ENCODE measurements around the gene NHLRC4.

Gene NHLRC4

DNA sequence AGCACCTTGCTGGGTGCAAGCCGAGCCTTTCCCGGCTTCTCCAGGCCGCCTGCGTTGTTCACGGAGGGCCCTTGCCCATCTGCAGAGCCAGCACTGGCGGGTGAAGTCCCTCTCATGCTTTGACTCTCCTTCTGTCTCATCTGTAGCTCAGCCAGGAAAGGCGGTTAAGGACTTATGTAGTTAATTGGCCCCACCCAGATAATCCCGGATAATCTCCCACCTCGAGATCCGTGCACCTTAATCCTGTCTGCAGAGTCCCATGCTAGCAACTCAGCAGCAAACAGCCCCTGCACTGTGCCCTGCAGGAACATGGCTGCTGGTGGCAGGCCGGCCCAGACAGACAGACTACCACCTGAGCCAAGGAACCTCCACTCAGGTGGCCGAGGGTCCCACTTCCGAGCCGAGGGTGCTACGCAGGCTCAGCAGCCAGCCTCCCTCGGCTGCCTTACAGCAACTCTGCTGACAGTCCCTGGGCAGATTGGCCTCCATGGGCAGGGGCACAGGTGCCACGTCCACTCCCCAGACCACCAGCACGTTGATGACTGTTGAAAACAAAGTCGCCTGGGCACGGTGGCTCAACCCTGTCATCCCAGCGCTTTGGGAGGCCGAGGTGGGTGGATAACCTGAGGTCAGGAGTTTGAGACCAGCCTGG, 40.0 kb downstream of the NHLRC4 start:
- peaks cover 6% of the 10 kb centered on the region for H3K4me1 ChIP-seq (ENCODE audit: insufficient read depth, insufficient read length)
- H3K36me3 ChIP-seq (ENCODE audit: insufficient read depth, insufficient read length, low read length): no peaks in the 10 kb centered on the region
- no peak for DNase-seq (ENCODE audit: low read depth, low spot score)
- no peak overlapping the region for H3K4me3 ChIP-seq (ENCODE audit: insufficient read length, low read depth)
- peaks cover 3% of the 10 kb centered on the region for H3K27me3 ChIP-seq (ENCODE audit: insufficient read depth, insufficient read length)
- no peak for TF ChIP-seq SUZ12 (IDR thresholded peaks at IDR 0.05; ENCODE audit: extremely low read depth, insufficient read depth, insufficient read length)
- peaks cover 5% of the 10 kb centered on the region; the same call in 1 of the 2 replicates for H3K9me3 ChIP-seq (ENCODE audit: insufficient read depth, low read length)
- no peak overlapping the region for H3K9ac ChIP-seq (ENCODE audit: insufficient read length, low read depth)

DNA sequence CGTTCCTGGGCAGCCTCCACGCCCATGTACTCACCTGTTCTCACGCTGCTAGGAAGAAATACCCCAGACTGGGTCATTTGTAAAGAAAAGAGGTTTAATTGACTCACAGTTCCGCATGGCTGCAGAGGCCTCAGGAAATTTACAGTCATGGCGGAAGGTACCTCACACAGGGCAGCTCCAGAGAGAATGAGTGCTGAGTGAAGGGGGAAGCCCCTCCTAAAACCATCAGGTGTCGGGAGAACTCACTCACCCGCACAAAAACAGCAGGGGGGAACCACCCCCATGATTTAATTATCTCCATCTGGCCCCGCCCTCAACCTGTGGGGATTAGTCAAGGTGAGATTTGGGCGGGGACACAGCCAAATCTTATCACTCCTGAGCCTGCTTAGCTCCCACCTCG, 41.2 kb downstream of the NHLRC4 start:
- H3K9me3 ChIP-seq (ENCODE audit: insufficient read depth, low read length): peaks cover 5% of the 10 kb centered on the region; the same call in 1 of the 2 replicates

DNA sequence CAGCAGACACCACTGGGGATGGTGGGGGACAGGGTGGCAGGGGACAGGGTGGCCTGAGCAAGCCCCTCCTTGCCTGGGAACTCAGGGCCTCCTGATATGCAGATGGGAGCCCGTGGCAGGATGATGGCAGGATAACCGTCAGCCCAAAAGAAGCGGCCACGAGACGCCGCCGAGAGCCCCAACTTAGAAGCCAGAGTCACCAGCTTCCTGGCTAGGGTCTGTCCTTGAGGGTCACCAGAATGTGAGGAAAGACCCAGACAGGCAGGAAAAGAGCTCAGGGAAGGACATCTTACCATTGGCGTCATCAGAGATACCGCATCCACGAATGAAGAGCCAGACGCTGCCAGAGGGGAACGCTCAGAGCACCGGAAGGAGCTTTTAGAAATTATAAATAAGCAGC, 42.5 kb downstream of the NHLRC4 start:
- TF ChIP-seq YY1 (IDR thresholded peaks at IDR 0.05; ENCODE audit: insufficient read depth, insufficient read length) (no peak), ZNF274 (IDR thresholded peaks at IDR 0.05; ENCODE audit: low read depth, low read length) (no peak), SUZ12 (IDR thresholded peaks at IDR 0.05; ENCODE audit: extremely low read depth, insufficient read depth, insufficient read length) (no peak)
- no peak for DNase-seq (ENCODE audit: low read depth, low spot score)
- Histone ChIP-seq H3K9ac (ENCODE audit: insufficient read length, low read depth) (no peak overlapping the region), H3K4me1 (ENCODE audit: insufficient read depth, insufficient read length) (peaks cover 6% of the 10 kb centered on the region), H3K4me3 (ENCODE audit: insufficient read length, low read depth) (no peak overlapping the region), H3K36me3 (ENCODE audit: insufficient read depth, insufficient read length, low read length) (peaks cover 3% of the 10 kb centered on the region), H3K27me3 (ENCODE audit: insufficient read depth, insufficient read length) (peaks cover 3% of the 10 kb centered on the region), H3K9me3 (ENCODE audit: insufficient read depth, low read length) (peaks cover 11% of the 10 kb centered on the region; the same call in 1 of the 2 replicates)

More for the DNA sequence above, 41.2 kb downstream of the NHLRC4 start:
- no peak for TF ChIP-seq ZNF274 (IDR thresholded peaks at IDR 0.05; ENCODE audit: low read depth, low read length)
- no peak for TF ChIP-seq YY1 (IDR thresholded peaks at IDR 0.05; ENCODE audit: insufficient read depth, insufficient read length)
- TF ChIP-seq SUZ12 (IDR thresholded peaks at IDR 0.05; ENCODE audit: extremely low read depth, insufficient read depth, insufficient read length): no peak
- Histone ChIP-seq H3K27me3 (ENCODE audit: insufficient read depth, insufficient read length) (peaks cover 3% of the 10 kb centered on the region), H3K4me3 (ENCODE audit: insufficient read length, low read depth) (no peak overlapping the region), H3K36me3 (ENCODE audit: insufficient read depth, insufficient read length, low read length) (no peaks in the 10 kb centered on the region), H3K4me1 (ENCODE audit: insufficient read depth, insufficient read length) (peaks cover 6% of the 10 kb centered on the region), H3K9ac (ENCODE audit: insufficient read length, low read depth) (no peak overlapping the region)
- DNase-seq (ENCODE audit: low read depth, low spot score): no peak

DNA sequence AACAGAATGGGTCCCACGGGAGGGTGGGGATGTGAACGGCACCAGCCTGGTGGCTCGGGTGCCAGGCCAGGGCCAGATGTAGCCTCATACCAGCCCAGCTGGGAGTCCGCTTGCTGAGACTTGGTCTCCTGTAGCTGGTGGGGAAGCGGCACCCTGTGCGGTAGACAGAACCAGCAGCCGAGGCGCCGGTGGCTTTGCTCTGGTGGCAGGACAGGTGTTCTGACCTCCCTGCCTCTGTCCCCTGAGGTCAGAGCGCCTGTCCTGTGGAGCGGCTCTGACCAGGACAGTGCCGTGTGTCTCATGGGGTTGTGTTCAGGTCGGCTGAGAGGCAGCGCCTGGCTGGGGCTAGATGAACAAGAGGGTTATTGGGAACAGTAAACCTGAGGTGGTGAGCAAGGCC, 43.2 kb downstream of the NHLRC4 start:
- no peak for TF ChIP-seq YY1 (IDR thresholded peaks at IDR 0.05; ENCODE audit: insufficient read depth, insufficient read length)
- Histone ChIP-seq H3K9ac (ENCODE audit: insufficient read length, low read depth) (peak overlapping the region; percentile 36), H3K4me3 (ENCODE audit: insufficient read length, low read depth) (no peak overlapping the region), H3K27me3 (ENCODE audit: insufficient read depth, insufficient read length) (peaks cover 3% of the 10 kb centered on the region), H3K9me3 (ENCODE audit: insufficient read depth, low read length) (peaks cover 9% of the 10 kb centered on the region; the same call in 1 of the 2 replicates), H3K4me1 (ENCODE audit: insufficient read depth, insufficient read length) (peaks cover 6% of the 10 kb centered on the region), H3K36me3 (ENCODE audit: insufficient read depth, insufficient read length, low read length) (peaks cover 8% of the 10 kb centered on the region)
- no peak for DNase-seq (ENCODE audit: low read depth, low spot score)

DNA sequence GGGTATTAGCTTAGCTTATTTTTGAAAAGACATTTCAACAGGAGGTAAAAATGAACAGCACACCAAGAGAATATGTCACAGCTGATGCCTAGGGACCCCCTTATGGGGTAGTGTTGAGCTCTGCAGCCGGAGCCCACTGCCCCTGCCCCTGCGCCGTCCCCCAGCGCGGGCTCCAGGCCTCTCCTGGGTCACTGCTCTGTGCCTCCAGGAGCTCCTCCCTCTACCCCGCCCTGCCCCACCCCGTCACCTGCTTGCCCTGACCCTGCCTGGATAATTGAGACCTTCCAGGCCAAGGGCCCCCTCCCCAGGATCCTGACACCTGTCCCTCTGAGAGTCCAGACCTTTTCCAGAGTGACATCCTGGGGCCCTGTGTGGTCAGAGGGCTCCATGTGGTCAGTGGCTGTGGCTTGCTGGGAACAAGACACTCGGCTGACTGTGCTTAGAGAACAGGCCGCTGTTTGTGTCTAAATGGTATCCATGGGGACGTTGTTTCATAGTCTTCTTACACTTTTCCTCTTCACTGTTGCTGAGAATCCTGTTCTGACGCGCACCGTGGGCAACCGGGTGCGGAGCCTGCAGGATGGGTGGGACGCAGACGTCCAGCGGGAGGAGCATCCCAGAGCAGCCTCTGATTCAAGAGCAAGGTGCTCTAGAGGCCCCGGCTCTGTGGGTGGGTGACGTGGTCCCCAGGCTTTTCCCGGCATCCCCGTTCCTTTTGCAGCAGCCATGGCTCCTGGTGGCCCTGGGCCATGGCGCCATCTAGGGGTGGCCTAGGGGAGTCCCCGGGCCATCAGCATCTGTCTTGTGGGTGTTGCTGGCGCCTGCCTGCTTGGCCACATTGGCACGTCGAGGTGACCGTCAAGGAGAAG, 43.9 kb downstream of the NHLRC4 start:
- Histone ChIP-seq H3K4me1 (ENCODE audit: insufficient read depth, insufficient read length) (peaks cover 6% of the 10 kb centered on the region), H3K9ac (ENCODE audit: insufficient read length, low read depth) (no peak overlapping the region), H3K27me3 (ENCODE audit: insufficient read depth, insufficient read length) (peaks cover under 1% of the 10 kb centered on the region), H3K9me3 (ENCODE audit: insufficient read depth, low read length) (peaks cover 6% of the 10 kb centered on the region; the same call in 1 of the 2 replicates), H3K4me3 (ENCODE audit: insufficient read length, low read depth) (no peak overlapping the region), H3K36me3 (ENCODE audit: insufficient read depth, insufficient read length, low read length) (peaks cover 8% of the 10 kb centered on the region)
- no peak for DNase-seq (ENCODE audit: low read depth, low spot score)
- TF ChIP-seq ZNF274 (IDR thresholded peaks at IDR 0.05; ENCODE audit: low read depth, low read length): no peak
- no peak for TF ChIP-seq YY1 (IDR thresholded peaks at IDR 0.05; ENCODE audit: insufficient read depth, insufficient read length)
- TF ChIP-seq SUZ12 (IDR thresholded peaks at IDR 0.05; ENCODE audit: extremely low read depth, insufficient read depth, insufficient read length): no peak

DNA sequence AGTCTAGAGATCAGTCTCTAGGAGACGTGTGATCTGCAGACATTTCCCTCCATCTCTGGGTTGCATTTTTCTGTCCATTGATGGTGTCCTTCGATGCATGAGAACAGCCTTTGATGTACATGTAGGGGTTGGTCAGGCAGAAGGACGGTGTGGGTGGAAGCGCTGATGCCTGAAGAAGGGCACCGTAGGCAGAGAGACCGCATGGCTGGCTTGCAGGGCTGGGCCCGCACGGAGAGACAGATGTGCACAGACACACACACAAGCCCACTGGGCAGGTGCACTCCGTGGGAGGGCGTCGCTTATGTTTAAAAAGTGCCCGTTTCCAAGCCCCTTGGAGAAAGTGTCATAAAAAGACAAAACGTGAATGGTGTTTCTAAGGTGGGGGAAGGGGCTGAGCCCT, 48.3 kb downstream of the NHLRC4 start:
- H3K9me3 ChIP-seq (ENCODE audit: insufficient read depth, low read length): peaks cover 6% of the 10 kb centered on the region; the same call in 1 of the 2 replicates
- peaks cover 8% of the 10 kb centered on the region for H3K36me3 ChIP-seq (ENCODE audit: insufficient read depth, insufficient read length, low read length)
- no peak for TF ChIP-seq SUZ12 (IDR thresholded peaks at IDR 0.05; ENCODE audit: extremely low read depth, insufficient read depth, insufficient read length)
- TF ChIP-seq YY1 (IDR thresholded peaks at IDR 0.05; ENCODE audit: insufficient read depth, insufficient read length): no peak
- no peak for TF ChIP-seq ZNF274 (IDR thresholded peaks at IDR 0.05; ENCODE audit: low read depth, low read length)
- H3K9ac ChIP-seq (ENCODE audit: insufficient read length, low read depth): no peak overlapping the region
- H3K4me3 ChIP-seq (ENCODE audit: insufficient read length, low read depth): no peak overlapping the region
- H3K4me1 ChIP-seq (ENCODE audit: insufficient read depth, insufficient read length): peaks cover 3% of the 10 kb centered on the region
- H3K27me3 ChIP-seq (ENCODE audit: insufficient read depth, insufficient read length): no peaks in the 10 kb centered on the region
- DNase-seq (ENCODE audit: low read depth, low spot score): no peak
